Endodermal cell (in vitro differentiated cells): ENCODE results near the gene CSDE1. TPM values are rescaled to one million over a fixed set of nuclear protein-coding genes. Genes with fewer than 3 reads are reported as not detected.

ENCODE experiments used
- DNase-seq: peaks from one replicate; pipeline ENCODE4 v3.0.0-alpha.2; 2017
- H3K27ac ChIP-seq: 2 replicates; pipeline ENCODE4 v1.5.1; 2013; ENCODE audit warnings: mild to moderate bottlenecking, low read depth, low read length, moderate library complexity
- H3K27me3 ChIP-seq: 2 replicates; pipeline ENCODE4 v1.6.1; 2013; ENCODE audit warnings: mild to moderate bottlenecking, low read length, moderate library complexity; ENCODE audit not compliant: insufficient read depth, control insufficient read depth, poor library complexity, severe bottlenecking
- H3K36me3 ChIP-seq: 2 replicates; pipeline ENCODE4 v1.7.0; 2013; ENCODE audit warnings: mild to moderate bottlenecking, low read length, moderate library complexity; ENCODE audit not compliant: control insufficient read depth, insufficient read depth
- H3K4me1 ChIP-seq: one replicate; pipeline ENCODE4 v1.7.0; 2013; ENCODE audit warnings: low read length; ENCODE audit not compliant: control insufficient read depth, insufficient read depth
- H3K4me3 ChIP-seq: 2 replicates; pipeline ENCODE4 v1.5.1; 2013; ENCODE audit warnings: mild to moderate bottlenecking, low read length, moderate library complexity
- H3K9ac ChIP-seq: 2 replicates; pipeline ENCODE4 v1.6.1; 2013; ENCODE audit warnings: mild to moderate bottlenecking, low read length, moderate library complexity; ENCODE audit not compliant: poor library complexity, severe bottlenecking; ENCODE audit errors: extremely low read depth
- H3K9me3 ChIP-seq: 2 replicates; pipeline ENCODE4 v1.6.1; 2013; ENCODE audit warnings: mild to moderate bottlenecking, low read length, moderate library complexity; ENCODE audit not compliant: control insufficient read depth
- H3K27ac Mint-ChIP-seq: 2 replicates; pipeline ENCODE4 v1.8.0; 2020; ENCODE audit warnings: mixed read lengths
- H3K27me3 Mint-ChIP-seq: 2 replicates; pipeline ENCODE4 v1.8.0; 2021; ENCODE audit warnings: mild to moderate bottlenecking, mixed read lengths; ENCODE audit not compliant: insufficient read depth
- H3K36me3 Mint-ChIP-seq: 2 replicates; pipeline ENCODE4 v1.8.0; 2020; ENCODE audit warnings: low read depth, mixed read lengths
- H3K4me1 Mint-ChIP-seq: 2 replicates; pipeline ENCODE4 v1.8.0; 2020; ENCODE audit warnings: mixed read lengths
- H3K4me3 Mint-ChIP-seq: 2 replicates; pipeline ENCODE4 v1.8.0; 2020; ENCODE audit warnings: mild to moderate bottlenecking, moderate library complexity, mixed read lengths
- H3K9me3 Mint-ChIP-seq: 2 replicates; pipeline ENCODE4 v1.8.0; 2020; ENCODE audit warnings: mild to moderate bottlenecking, mixed read lengths
- CTCF ChIP-seq: fragments of 200-600 bp; sonication (generic); conservative IDR thresholded peaks from 2 replicates; pipeline ENCODE4 v1.5.0; 2021; ENCODE audit warnings: antibody characterized with exemption, mild to moderate bottlenecking
- WGBS, 2 experiments: methylation state at CpG; one replicate each; pipeline versions ENCODE4 v1.1.5 to v1.1.7; 2013; ENCODE audit warnings: missing lambda C conversion rate in 2 of 2, mixed read lengths in 1 of 2; ENCODE audit not compliant: insufficient coverage in 1 of 2, insufficient read length in 1 of 2; 5-methylcytosine and 5-hydroxymethylcytosine counted together
- total RNA-seq, 2 donors: library from RNA; stranded (reverse); fragmentation: NEBNext Ultra II Directional in 1 of 2; extraction: Animal tissue kit (Norgen Biotek cat#: 25700) in 1 of 2; gene quantifications; 2 replicates in 1 of 2; 3 replicates in 1 of 2; pipeline ENCODE4 v1.2.1, GENCODE V29; 2021

Gene CSDE1
- total RNA-seq, 2 donors from 2014 or later = 491 to 517 TPM

- Histone ChIP-seq H3K36me3 (peaks cover 98% of the 10 kb centered on the region), H3K27me3 (no peaks in the 10 kb centered on the region), H3K4me1 (no peaks in the 10 kb centered on the region), H3K9ac (no peak overlapping the region), H3K4me3 (no peak overlapping the region), H3K9me3 (no peaks in the 10 kb centered on the region), H3K27ac (no peak overlapping the region)
- H3K27me3 Mint-ChIP-seq = no peaks in the 10 kb centered on the region
- H3K36me3 Mint-ChIP-seq = peaks cover 89% of the 10 kb centered on the region
- no peak overlapping the region for H3K27ac Mint-ChIP-seq
- 95 to 100% methylated on average over 2 of the region's 2 CpGs for WGBS, 2 experiments
- peaks cover 4% of the 10 kb centered on the region for H3K4me1 Mint-ChIP-seq
- DNase-seq = no peak
- no peak overlapping the region for H3K4me3 Mint-ChIP-seq
- no peaks in the 10 kb centered on the region for H3K9me3 Mint-ChIP-seq
- no peak for TF ChIP-seq CTCF
Measured at GRCh38 chr1:114728553-114728952, 29.2 kb downstream of the CSDE1 start.

GRCh38 chr1:114725230-114725629 is 32.6 kb downstream of the CSDE1 start:
- Mint-ChIP-seq H3K36me3 (peaks cover 87% of the 10 kb centered on the region), H3K27me3 (no peaks in the 10 kb centered on the region)
- 97% methylated on average over 1 of the region's 1 CpG; no CpG with 5 or more reads in 1 of the 2 experiments for WGBS, 2 experiments

GRCh38 chr1:114723915-114724314 is 33.9 kb downstream of the CSDE1 start:
- Histone ChIP-seq H3K27me3 (no peaks in the 10 kb centered on the region), H3K36me3 (peaks cover 100% of the 10 kb centered on the region), H3K4me1 (no peaks in the 10 kb centered on the region), H3K9ac (no peak overlapping the region), H3K27ac (no peak overlapping the region), H3K4me3 (no peak overlapping the region), H3K9me3 (no peaks in the 10 kb centered on the region)
- H3K4me3 Mint-ChIP-seq = no peak overlapping the region
- no peaks in the 10 kb centered on the region for H3K9me3 Mint-ChIP-seq
- peaks cover 4% of the 10 kb centered on the region for H3K4me1 Mint-ChIP-seq
- no peak for TF ChIP-seq CTCF
- peaks cover 88% of the 10 kb centered on the region for H3K36me3 Mint-ChIP-seq
- no peak for DNase-seq
- no peak overlapping the region for H3K27ac Mint-ChIP-seq
- WGBS, 2 experiments = 96% methylated on average over 1 of the region's 1 CpG; no CpG with 5 or more reads in 1 of the 2 experiments
- H3K27me3 Mint-ChIP-seq = no peaks in the 10 kb centered on the region

More at GRCh38 chr1:114725230-114725629, 32.6 kb downstream of the CSDE1 start:
- no peak for DNase-seq
- TF ChIP-seq CTCF = no peak
- no peaks in the 10 kb centered on the region for H3K9me3 Mint-ChIP-seq
- H3K4me3 Mint-ChIP-seq = no peak overlapping the region
- Histone ChIP-seq H3K4me3 (no peak overlapping the region), H3K9ac (no peak overlapping the region), H3K36me3 (peaks cover 100% of the 10 kb centered on the region), H3K9me3 (no peaks in the 10 kb centered on the region), H3K27me3 (no peaks in the 10 kb centered on the region), H3K27ac (no peak overlapping the region), H3K4me1 (no peaks in the 10 kb centered on the region)
- no peak overlapping the region for H3K27ac Mint-ChIP-seq
- peaks cover 4% of the 10 kb centered on the region for H3K4me1 Mint-ChIP-seq
